HCT116 (cell line): ENCODE data around the gene ATG10. TPM values are rescaled to one million over a fixed set of nuclear protein-coding genes. Genes with fewer than 3 reads are reported as not detected.

ENCODE experiments used
- ATAC-seq: fragments of 200-7000 bp; cut with Tn5 transposase; 2 replicates; pipeline ENCODE4 v1.9.1; 2020; ENCODE audit warnings: mild to moderate bottlenecking, moderate library complexity
- BruUV-seq: library from RNA; stranded (reverse); fragments of 400-500 nt; replicated peaks from 2 replicates; lab custom pipeline; 2021; lab: Mats Ljungman, UMichigan
- CTCF ChIA-PET: fragments of 300-600 bp; sonication (Branson Sonifier 250); formaldehyde crosslinking; loops from one replicate; lab custom pipeline; 2021; ENCODE audit warnings: antibody characterized with exemption; lab: Charles Lee
- POLR2A ChIA-PET: fragments of 300-600, 350-600 bp; sonication (Branson Sonifier 250); formaldehyde crosslinking; loops from one replicate; lab custom pipeline; 2021; ENCODE audit warnings: antibody characterized with exemption; lab: Charles Lee
- RAD21 ChIA-PET, 2 experiments: fragments of 300-600 bp; sonication (Branson Sonifier 250); formaldehyde crosslinking; loops; one replicate each; lab custom pipeline; 2023; ENCODE audit warnings: low total read pairs in 2 of 2; ENCODE audit not compliant: uncharacterized antibody in 2 of 2, unreplicated experiment in 2 of 2, low non-redundant PET in 1 of 2; lab: Charles Lee
- DNase-seq: peaks from one replicate; pipeline ENCODE4 v3.0.0-alpha.2; 2010; ENCODE audit warnings: low read depth, low spot score
- H2AFZ ChIP-seq: fragments of 200-600 bp; shearing (Covaris generic), sonication (generic); 2 replicates; pipeline ENCODE4 v1.6.1; 2017; ENCODE audit warnings: low read depth, mixed run types, mixed read lengths, antibody characterized with exemption, low read length; ENCODE audit not compliant: poor library complexity, severe bottlenecking
- H3K27ac ChIP-seq: 2 replicates; pipeline ENCODE4 v1.5.1; 2012; ENCODE audit warnings: low read depth, low read length
- H3K27me3 ChIP-seq: fragments of 200-600 bp; sonication (generic); 2 replicates; pipeline ENCODE4 v1.6.1; 2016; ENCODE audit warnings: mixed run types, low read length, mixed read lengths; ENCODE audit not compliant: insufficient read depth
- H3K36me3 ChIP-seq, 2 experiments: fragments of 200-500 bp in 1 of 2; fragments of 200-600 bp in 1 of 2; sonication (Bioruptor generic) in 1 of 2; sonication (generic) in 1 of 2; 2 replicates each; pipeline versions ENCODE4 v1.5.1 to v1.6.1; 2014 to 2016; ENCODE audit warnings: low read length in 2 of 2, inconsistent platforms in 1 of 2, mixed read lengths in 1 of 2, mixed run types in 1 of 2; ENCODE audit not compliant: insufficient read depth in 2 of 2, control insufficient read depth in 1 of 2
- H3K4me1 ChIP-seq, 2 experiments: fragments of 200-600 bp in 1 of 2; sonication (generic) in 1 of 2; 2 replicates each; pipeline versions ENCODE4 v1.5.1 to v1.6.1; 2012 to 2017; ENCODE audit warnings: low read length in 2 of 2, inconsistent platforms in 1 of 2, mild to moderate bottlenecking in 1 of 2, mixed read lengths in 1 of 2, mixed run types in 1 of 2, moderate library complexity in 1 of 2; ENCODE audit not compliant: insufficient read depth in 2 of 2, control insufficient read depth in 1 of 2
- H3K4me2 ChIP-seq: fragments of 200-600 bp; sonication (generic); 2 replicates; pipeline ENCODE4 v1.6.1; 2017; ENCODE audit warnings: mixed run types, low read length, mixed read lengths
- H3K4me3 ChIP-seq, 2 experiments: fragments of 200-600 bp in 1 of 2; sonication (generic) in 1 of 2; replicated peaks in 1 of 2; 2 replicates each; pipeline ENCODE4 v1.5.1; 2011 to 2016; ENCODE audit warnings: low read length in 2 of 2, control low read depth in 1 of 2, low read depth in 1 of 2, mild to moderate bottlenecking in 1 of 2, mixed read lengths in 1 of 2, mixed run types in 1 of 2
- H3K79me2 ChIP-seq: fragments of 200-600 bp; sonication (generic); 2 replicates; pipeline ENCODE4 v1.6.1; 2017; ENCODE audit warnings: mild to moderate bottlenecking, mixed run types, low read length, moderate library complexity, mixed read lengths; ENCODE audit not compliant: insufficient read depth
- H3K9ac ChIP-seq: fragments of 200-600 bp; sonication (generic); 2 replicates; pipeline ENCODE4 v1.6.1; 2016; ENCODE audit warnings: low read length, mixed read lengths
- H3K9me2 ChIP-seq: fragments of 200-600 bp; sonication (generic), shearing (Covaris generic); 2 replicates; pipeline ENCODE4 v1.6.1; 2017; ENCODE audit warnings: mixed run types, mild to moderate bottlenecking, moderate library complexity; ENCODE audit not compliant: insufficient read depth
- H3K9me3 ChIP-seq, 2 experiments: fragments of 200-500 bp in 1 of 2; fragments of 200-600 bp in 1 of 2; sonication (Bioruptor generic) in 1 of 2; sonication (generic) in 1 of 2; 2 replicates each; pipeline ENCODE4 v1.6.1; 2014 to 2017; ENCODE audit warnings: low read length in 2 of 2, mixed read lengths in 2 of 2, inconsistent platforms in 1 of 2, low read depth in 1 of 2, mild to moderate bottlenecking in 1 of 2, mixed run types in 1 of 2, moderate library complexity in 1 of 2; ENCODE audit not compliant: control insufficient read depth in 1 of 2, insufficient read depth in 1 of 2
- H4K20me1 ChIP-seq: fragments of 200-600 bp; sonication (generic), shearing (Covaris generic); 2 replicates; pipeline ENCODE4 v1.6.1; 2017; ENCODE audit warnings: mixed run types, mild to moderate bottlenecking, moderate library complexity; ENCODE audit not compliant: insufficient read depth
- CEBPB ChIP-seq: IDR thresholded peaks from 2 replicates; pipeline ENCODE4 v1.6.1; 2012; ENCODE audit warnings: low read depth
- ELF1 ChIP-seq: IDR thresholded peaks from 2 replicates; pipeline ENCODE4 v1.6.1; 2012; ENCODE audit warnings: low read depth, borderline replicate concordance
- EZH2phosphoT487 ChIP-seq: fragments of 200-600 bp; IDR thresholded peaks from 2 replicates; pipeline ENCODE4 v1.6.1; 2018; ENCODE audit warnings: antibody characterized with exemption, borderline replicate concordance
- FOSL1 ChIP-seq: IDR thresholded peaks from 2 replicates; pipeline ENCODE4 v1.6.1; 2012; ENCODE audit warnings: low read depth
- RAD21 ChIP-seq: IDR thresholded peaks from 2 replicates; pipeline ENCODE4 v1.6.1; 2012; ENCODE audit warnings: low read depth, mild to moderate bottlenecking
- SRF ChIP-seq: IDR thresholded peaks from 2 replicates; pipeline ENCODE4 v1.6.1; 2012; ENCODE audit warnings: low read depth
- YY1 ChIP-seq: IDR thresholded peaks from 2 replicates; pipeline ENCODE4 v1.6.1; 2011; ENCODE audit warnings: low read length, low read depth, moderate library complexity, mild to moderate bottlenecking; ENCODE audit not compliant: insufficient replicate concordance; ENCODE audit errors: extremely low read depth
- ZFX ChIP-seq: fragments of 450-650 bp; IDR thresholded peaks from 2 replicates; pipeline ENCODE4 v1.6.1; 2017
- ZNF274 ChIP-seq: fragments of 200-500 bp; sonication (Bioruptor generic); IDR thresholded peaks from 2 replicates; pipeline ENCODE4 v1.6.1; 2014; ENCODE audit warnings: mild to moderate bottlenecking, low read depth, low read length, inconsistent platforms
- intact Hi-C: fragments of 100-400 bp; cut with micrococcal nuclease; formaldehyde crosslinking; loops from 2 replicates; pipeline ENCODE4 v1.10.0; 2022
- total RNA-seq: library from RNA; stranded (reverse); gene quantifications from one replicate; pipeline ENCODE4 v1.2.1, GENCODE V29; 2021; ENCODE audit not compliant: unreplicated experiment
- TF ChIP-seq, protein P1 (sequence below), 3 experiments: fragments of 200-600 bp in 1 of 3; sonication (generic) in 1 of 3; IDR thresholded peaks in 2 of 3; conservative IDR thresholded peaks in 1 of 3; 2 replicates each; pipeline ENCODE4 v1.5.1; 2012 to 2017; ENCODE audit warnings: low read depth in 2 of 3, low read length in 2 of 3, antibody characterized with exemption in 1 of 3, borderline replicate concordance in 1 of 3, control low read depth in 1 of 3, mild to moderate bottlenecking in 1 of 3, mixed read lengths in 1 of 3, mixed run types in 1 of 3, moderate library complexity in 1 of 3; ENCODE audit not compliant: insufficient read depth in 1 of 3
- TF ChIP-seq, protein P2 (sequence below): IDR thresholded peaks from 2 replicates; pipeline ENCODE4 v1.6.1; 2012
- TF ChIP-seq, protein P3 (sequence below): IDR thresholded peaks from 2 replicates; pipeline ENCODE4 v1.6.1; 2012
- TF ChIP-seq, protein P4 (sequence below): IDR thresholded peaks from 2 replicates; pipeline ENCODE4 v1.6.1; 2012; ENCODE audit warnings: low read depth

Gene ATG10
- total RNA-seq, 1 experiment from 2014 or later: 9.4 TPM

DNA sequence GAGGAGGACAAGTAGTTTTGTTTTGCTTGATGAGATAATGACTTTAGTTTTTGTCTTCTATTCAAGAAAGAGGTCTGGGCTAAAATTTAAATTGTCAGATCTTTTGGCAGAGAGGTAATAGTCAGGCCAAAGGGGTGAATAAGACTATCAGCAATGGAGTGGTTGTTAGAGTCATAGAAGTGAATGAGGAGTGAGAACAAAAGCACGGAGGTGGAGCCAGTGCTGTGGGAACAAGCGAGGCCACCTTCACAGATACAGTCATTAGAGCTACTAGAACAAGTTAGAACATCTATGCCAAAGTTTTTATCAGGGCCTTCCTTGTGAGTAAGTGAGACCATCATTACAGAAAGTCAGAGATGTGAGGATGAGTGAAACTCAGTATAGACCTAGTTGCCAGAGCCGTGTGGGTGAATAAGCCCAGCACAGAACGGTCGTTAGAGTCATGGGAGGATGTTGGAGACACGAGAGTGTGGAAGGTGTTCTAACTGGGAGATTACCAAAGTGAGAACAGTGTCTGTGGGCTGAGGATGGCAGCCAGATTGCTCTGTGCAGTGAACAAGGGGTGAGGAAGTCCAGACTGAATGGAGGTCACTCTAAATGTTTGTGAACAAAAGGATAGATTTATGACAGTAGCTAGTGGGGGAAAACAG is 171.2 kb downstream of the ATG10 start:
- Histone ChIP-seq H3K36me3 (no peaks in the 10 kb centered on the region), H3K9me3 (no peaks in the 10 kb centered on the region), H3K79me2 (no peaks in the 10 kb centered on the region), H3K27me3 (no peaks in the 10 kb centered on the region), H3K9ac (no peak overlapping the region), H3K9me2 (no peaks in the 10 kb centered on the region), H3K27ac (no peak overlapping the region), H3K4me3 (no peak overlapping the region), H2AFZ (no peak overlapping the region), H3K4me1 (no peaks in the 10 kb centered on the region), H4K20me1 (no peaks in the 10 kb centered on the region), H3K4me2 (no peak overlapping the region)
- POLR2A ChIA-PET: no interaction called here
- DNase-seq: no peak
- intact Hi-C loops: no loop called here
- ATAC-seq: no peak
- CTCF ChIA-PET: no interaction called here
- no TSS peak for BruUV-seq
- TF ChIP-seq ELF1 (no peak), SRF (no peak), YY1 (no peak), RAD21 (no peak), ZFX (no peak), FOSL1 (no peak), CEBPB (no peak), EZH2phosphoT487 (no peak), ZNF274 (no peak)
- TF ChIP-seq, protein P1, sequence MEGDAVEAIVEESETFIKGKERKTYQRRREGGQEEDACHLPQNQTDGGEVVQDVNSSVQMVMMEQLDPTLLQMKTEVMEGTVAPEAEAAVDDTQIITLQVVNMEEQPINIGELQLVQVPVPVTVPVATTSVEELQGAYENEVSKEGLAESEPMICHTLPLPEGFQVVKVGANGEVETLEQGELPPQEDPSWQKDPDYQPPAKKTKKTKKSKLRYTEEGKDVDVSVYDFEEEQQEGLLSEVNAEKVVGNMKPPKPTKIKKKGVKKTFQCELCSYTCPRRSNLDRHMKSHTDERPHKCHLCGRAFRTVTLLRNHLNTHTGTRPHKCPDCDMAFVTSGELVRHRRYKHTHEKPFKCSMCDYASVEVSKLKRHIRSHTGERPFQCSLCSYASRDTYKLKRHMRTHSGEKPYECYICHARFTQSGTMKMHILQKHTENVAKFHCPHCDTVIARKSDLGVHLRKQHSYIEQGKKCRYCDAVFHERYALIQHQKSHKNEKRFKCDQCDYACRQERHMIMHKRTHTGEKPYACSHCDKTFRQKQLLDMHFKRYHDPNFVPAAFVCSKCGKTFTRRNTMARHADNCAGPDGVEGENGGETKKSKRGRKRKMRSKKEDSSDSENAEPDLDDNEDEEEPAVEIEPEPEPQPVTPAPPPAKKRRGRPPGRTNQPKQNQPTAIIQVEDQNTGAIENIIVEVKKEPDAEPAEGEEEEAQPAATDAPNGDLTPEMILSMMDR (IDR thresholded peaks at IDR 0.05 in 2 of 3, conservative IDR thresholded peaks at IDR 0.05 in 1 of 3; ENCODE audit: borderline replicate concordance in 1 of 3, insufficient read depth in 1 of 3, low read depth in 2 of 3, low read length in 2 of 3): no peak
- TF ChIP-seq, protein P2, sequence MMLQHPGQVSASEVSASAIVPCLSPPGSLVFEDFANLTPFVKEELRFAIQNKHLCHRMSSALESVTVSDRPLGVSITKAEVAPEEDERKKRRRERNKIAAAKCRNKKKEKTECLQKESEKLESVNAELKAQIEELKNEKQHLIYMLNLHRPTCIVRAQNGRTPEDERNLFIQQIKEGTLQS: no peak
- TF ChIP-seq, protein P3, sequence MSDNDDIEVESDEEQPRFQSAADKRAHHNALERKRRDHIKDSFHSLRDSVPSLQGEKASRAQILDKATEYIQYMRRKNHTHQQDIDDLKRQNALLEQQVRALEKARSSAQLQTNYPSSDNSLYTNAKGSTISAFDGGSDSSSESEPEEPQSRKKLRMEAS: no peak
- TF ChIP-seq, protein P4, sequence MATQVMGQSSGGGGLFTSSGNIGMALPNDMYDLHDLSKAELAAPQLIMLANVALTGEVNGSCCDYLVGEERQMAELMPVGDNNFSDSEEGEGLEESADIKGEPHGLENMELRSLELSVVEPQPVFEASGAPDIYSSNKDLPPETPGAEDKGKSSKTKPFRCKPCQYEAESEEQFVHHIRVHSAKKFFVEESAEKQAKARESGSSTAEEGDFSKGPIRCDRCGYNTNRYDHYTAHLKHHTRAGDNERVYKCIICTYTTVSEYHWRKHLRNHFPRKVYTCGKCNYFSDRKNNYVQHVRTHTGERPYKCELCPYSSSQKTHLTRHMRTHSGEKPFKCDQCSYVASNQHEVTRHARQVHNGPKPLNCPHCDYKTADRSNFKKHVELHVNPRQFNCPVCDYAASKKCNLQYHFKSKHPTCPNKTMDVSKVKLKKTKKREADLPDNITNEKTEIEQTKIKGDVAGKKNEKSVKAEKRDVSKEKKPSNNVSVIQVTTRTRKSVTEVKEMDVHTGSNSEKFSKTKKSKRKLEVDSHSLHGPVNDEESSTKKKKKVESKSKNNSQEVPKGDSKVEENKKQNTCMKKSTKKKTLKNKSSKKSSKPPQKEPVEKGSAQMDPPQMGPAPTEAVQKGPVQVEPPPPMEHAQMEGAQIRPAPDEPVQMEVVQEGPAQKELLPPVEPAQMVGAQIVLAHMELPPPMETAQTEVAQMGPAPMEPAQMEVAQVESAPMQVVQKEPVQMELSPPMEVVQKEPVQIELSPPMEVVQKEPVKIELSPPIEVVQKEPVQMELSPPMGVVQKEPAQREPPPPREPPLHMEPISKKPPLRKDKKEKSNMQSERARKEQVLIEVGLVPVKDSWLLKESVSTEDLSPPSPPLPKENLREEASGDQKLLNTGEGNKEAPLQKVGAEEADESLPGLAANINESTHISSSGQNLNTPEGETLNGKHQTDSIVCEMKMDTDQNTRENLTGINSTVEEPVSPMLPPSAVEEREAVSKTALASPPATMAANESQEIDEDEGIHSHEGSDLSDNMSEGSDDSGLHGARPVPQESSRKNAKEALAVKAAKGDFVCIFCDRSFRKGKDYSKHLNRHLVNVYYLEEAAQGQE: no peak
- RAD21 ChIA-PET: no interaction called here
